Measurements from ENCODE around the gene EFNA2.

Gene EFNA2

GRCh38 chr19:1282588-1283206 is 3.0 kb upstream of the EFNA2 start:
- H3K4me3 ChIP-seq (ENCODE audit: low read depth, low read length): no peak overlapping the region
- TF ChIP-seq, protein P1, sequence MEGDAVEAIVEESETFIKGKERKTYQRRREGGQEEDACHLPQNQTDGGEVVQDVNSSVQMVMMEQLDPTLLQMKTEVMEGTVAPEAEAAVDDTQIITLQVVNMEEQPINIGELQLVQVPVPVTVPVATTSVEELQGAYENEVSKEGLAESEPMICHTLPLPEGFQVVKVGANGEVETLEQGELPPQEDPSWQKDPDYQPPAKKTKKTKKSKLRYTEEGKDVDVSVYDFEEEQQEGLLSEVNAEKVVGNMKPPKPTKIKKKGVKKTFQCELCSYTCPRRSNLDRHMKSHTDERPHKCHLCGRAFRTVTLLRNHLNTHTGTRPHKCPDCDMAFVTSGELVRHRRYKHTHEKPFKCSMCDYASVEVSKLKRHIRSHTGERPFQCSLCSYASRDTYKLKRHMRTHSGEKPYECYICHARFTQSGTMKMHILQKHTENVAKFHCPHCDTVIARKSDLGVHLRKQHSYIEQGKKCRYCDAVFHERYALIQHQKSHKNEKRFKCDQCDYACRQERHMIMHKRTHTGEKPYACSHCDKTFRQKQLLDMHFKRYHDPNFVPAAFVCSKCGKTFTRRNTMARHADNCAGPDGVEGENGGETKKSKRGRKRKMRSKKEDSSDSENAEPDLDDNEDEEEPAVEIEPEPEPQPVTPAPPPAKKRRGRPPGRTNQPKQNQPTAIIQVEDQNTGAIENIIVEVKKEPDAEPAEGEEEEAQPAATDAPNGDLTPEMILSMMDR (IDR thresholded peaks at IDR 0.05; ENCODE audit: low read depth, low read length): no peak
- DNase-seq (ENCODE audit: low read depth, low spot score): no peak
- in situ Hi-C loops (cut with HindIII; ENCODE audit: low sequenced_read_pairs): no loop called here

DNA sequence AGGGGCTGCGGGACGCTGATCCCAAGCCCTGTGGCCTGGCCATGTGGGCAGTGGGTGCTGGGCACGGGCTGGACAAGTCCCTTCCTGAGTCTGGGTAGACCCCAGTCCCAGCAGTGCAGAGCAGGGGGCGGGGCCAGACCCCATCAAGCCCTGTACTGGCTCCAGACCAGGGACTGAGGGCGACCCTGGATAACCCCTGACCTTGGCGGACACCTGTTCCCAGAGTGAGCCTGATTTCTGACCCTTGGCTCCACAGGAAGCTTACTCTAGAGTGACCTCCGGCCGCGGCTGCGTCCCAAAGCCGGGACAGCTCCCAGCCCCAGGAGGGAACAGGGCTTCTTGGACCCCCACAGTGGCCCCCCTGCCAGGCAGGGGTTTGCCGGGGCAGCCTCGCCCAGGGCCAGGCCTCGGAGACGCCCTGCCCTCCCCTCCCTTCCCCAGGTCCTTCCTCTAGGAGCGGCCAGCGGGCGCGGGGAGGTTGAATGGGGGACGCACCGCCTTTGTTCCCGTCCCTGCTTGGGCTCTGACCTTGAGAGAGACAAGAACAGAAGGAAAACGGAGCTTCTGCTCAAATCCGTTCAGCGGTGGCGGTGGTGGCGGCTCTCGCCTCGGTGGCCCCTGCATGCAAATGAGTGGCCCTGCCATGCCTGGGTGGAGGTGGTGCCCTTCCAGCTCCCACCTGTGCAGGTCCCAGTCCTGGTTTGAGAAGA is 2.3 kb upstream of the EFNA2 start:
- DNase-seq (ENCODE audit: low read depth, low spot score): no peak
- no peak overlapping the region for H3K4me3 ChIP-seq (ENCODE audit: low read depth, low read length)
- in situ Hi-C loops (cut with HindIII; ENCODE audit: low sequenced_read_pairs): no loop called here
- TF ChIP-seq, protein P1 (IDR thresholded peaks at IDR 0.05; ENCODE audit: low read depth, low read length): no peak

DNA sequence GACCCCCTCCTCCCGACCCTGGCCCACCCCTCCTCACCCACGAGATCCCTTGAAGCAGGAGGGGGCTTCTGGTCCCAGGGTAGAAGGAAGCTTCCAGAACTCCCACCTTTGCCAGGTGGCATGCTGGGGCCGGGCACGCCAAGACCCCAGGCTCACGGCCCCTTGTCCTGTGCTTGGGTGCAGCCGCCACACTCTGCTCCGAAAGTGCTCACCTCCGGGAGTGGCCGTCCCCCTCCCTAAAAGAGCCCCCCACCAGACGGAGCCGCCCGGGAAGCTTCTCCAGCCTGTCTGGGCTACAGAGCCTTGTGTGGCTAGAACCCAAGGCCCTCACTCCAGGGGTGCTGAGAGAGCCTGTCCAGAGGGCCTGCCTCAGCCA is 1.8 kb upstream of the EFNA2 start:
- no peak for DNase-seq (ENCODE audit: low read depth, low spot score)
- TF ChIP-seq, protein P1 (IDR thresholded peaks at IDR 0.05; ENCODE audit: low read depth, low read length): no peak
- no peak overlapping the region for H3K4me3 ChIP-seq (ENCODE audit: low read depth, low read length)
- in situ Hi-C loops (cut with HindIII; ENCODE audit: low sequenced_read_pairs): no loop called here

DNA sequence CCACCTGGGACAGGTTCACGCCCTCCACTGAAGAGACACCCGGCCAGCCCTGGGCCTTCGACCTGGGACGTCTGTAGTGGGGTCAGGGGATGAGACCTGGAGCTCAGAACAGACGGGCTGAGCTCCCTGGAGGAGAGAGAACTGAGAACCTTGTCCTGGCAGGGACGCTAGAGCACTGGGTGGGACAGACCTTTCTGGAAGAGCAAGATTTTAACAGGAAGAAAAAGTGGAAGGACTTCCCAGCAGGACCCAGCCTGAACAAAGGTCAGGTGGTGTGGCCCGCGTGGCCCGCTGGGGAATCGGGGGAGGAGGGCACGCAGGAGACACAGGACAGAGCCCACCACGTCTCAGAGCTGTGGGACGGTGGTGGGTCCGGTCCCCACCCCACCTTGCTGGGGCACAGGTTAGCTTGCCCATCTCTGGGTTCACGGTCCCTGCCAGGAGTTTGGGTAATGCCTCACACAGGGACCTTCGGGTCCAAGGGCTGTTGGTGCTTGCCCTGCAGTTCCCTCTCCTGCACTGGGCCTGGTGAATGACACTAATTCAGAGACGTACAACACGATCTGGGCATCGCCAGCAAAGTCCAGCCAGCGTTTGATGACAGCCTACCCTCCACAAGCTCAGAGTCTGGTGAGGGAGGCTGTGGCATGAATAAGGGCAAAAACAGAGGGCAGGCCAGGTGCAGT is 1.2 kb upstream of the EFNA2 start:
- DNase-seq (ENCODE audit: low read depth, low spot score): no peak
- no peak overlapping the region for H3K4me3 ChIP-seq (ENCODE audit: low read depth, low read length)
- TF ChIP-seq, protein P1 (IDR thresholded peaks at IDR 0.05; ENCODE audit: low read depth, low read length): no peak
- in situ Hi-C loops (cut with HindIII; ENCODE audit: low sequenced_read_pairs): no loop called here

- DNase-seq (ENCODE audit: low read depth, low spot score): no peak
- in situ Hi-C loops (cut with HindIII; ENCODE audit: low sequenced_read_pairs): no loop called here
- no peak overlapping the region for H3K4me3 ChIP-seq (ENCODE audit: low read depth, low read length)
- TF ChIP-seq, protein P1 (IDR thresholded peaks at IDR 0.05; ENCODE audit: low read depth, low read length): no peak
Measured at GRCh38 chr19:1284979-1285736, 515 bp upstream of the EFNA2 start.
